ENCODE data around the gene SPATA31A7.
"Not testable (repeated sequence)": the region's sequence is repeated elsewhere in the genome, so short reads cannot be mapped to it uniquely, and the experiment has no call there.

SPATA31A7 gene

DNA sequence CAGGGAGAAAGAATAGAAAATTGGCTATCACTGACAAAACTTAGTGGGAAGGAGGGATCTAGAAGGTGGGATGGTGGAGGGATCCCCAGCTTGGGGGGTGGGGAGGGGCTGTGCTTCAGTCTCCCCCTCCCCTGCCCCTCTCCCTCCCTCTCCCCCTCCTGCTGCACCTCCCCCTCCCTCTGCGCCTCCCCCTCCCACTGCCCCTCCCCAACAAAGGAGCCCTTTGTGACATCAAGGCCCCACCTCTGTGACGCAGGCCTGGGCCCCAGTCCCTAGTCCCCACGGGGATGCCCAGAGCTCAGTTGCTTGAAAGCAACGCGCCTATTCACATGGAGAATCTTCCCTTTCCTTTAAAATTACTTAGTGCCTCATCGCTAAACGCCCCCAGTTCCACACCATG is at the start of gene SPATA31A7:
TSS of gene SPATA31A7 (plus strand) at position 301 of the 400 bp plus-strand sequence. CDS start at position 330, 29 bp downstream.
- not testable (repeated sequence) for DNase-seq (ENCODE audit: low read depth in 2 of 2)

DNA sequence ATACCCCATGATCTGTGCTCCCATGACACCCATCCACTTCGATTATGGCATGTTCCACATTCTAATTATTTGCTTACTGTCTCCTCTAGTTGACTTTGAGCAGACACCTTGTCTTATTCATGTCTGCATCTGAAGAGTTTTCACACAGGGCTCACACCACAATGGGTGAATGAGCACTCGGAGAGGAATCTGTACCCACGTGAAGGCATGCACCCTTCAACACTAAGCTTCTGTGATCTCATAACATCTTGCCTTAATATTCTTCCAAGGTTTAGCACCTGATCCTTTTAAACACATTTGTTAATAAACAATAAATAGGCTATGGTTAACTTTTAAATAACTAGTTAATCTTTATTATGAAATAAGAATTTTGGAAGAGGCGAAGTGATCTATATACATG is 36.6 kb downstream of the SPATA31A7 start:
- DNase-seq (ENCODE audit: low read depth in 2 of 2): not testable (repeated sequence)
